HG02884 (cell line): ENCODE results near the gene PYGO2.

Source experiments
- ATAC-seq: cut with Tn5 transposase; IDR thresholded peaks from one replicate; pipeline ENCODE4 v1.9.1; 2021; ENCODE audit warnings: mild to moderate bottlenecking, moderate library complexity; ENCODE audit not compliant: unreplicated experiment

PYGO2 gene

GRCh38 chr1:154961207-154962155 is at the start of gene PYGO2:
Gene PYGO2 (minus strand): TSS chr1:154961782. CDS start chr1:154961576, 206 bp downstream.
- peak; percentile 72 for ATAC-seq

GRCh38 chr1:155011004-155011416 is 49.4 kb upstream of the PYGO2 start:
- ATAC-seq = no peak

- no peak for ATAC-seq
Observed at GRCh38 chr1:155010211-155010918, 48.8 kb upstream of the PYGO2 start.

GRCh38 chr1:155009742-155010141 is 48.2 kb upstream of the PYGO2 start:
- ATAC-seq = no peak

- ATAC-seq = no peak
Observed at GRCh38 chr1:155009221-155009711, 47.7 kb upstream of the PYGO2 start.

- ATAC-seq = no peak
Observed at GRCh38 chr1:155008015-155008941, 46.7 kb upstream of the PYGO2 start.

GRCh38 chr1:155007251-155007828 is 45.8 kb upstream of the PYGO2 start:
- no peak for ATAC-seq

GRCh38 chr1:155006601-155007101 is 45.1 kb upstream of the PYGO2 start:
- no peak for ATAC-seq

- no peak for ATAC-seq
Observed at GRCh38 chr1:155005076-155006011, 43.8 kb upstream of the PYGO2 start.

GRCh38 chr1:155004352-155005075 is 42.9 kb upstream of the PYGO2 start:
- no peak for ATAC-seq

GRCh38 chr1:155003766-155004351 is 42.3 kb upstream of the PYGO2 start:
- ATAC-seq = no peak

GRCh38 chr1:155003227-155003765 is 41.7 kb upstream of the PYGO2 start:
- no peak for ATAC-seq

- ATAC-seq = no peak
Observed at GRCh38 chr1:155002464-155003226, 41.1 kb upstream of the PYGO2 start, which contains the start of gene ZBTB7B. Gene ZBTB7B (plus strand): TSS chr1:155002802. CDS start chr1:155014661, 11,859 bp downstream.

- no peak for ATAC-seq
Observed at GRCh38 chr1:155001675-155002463, 40.3 kb upstream of the PYGO2 start.

- ATAC-seq = no peak
Observed at GRCh38 chr1:155001425-155001674, 39.8 kb upstream of the PYGO2 start.

GRCh38 chr1:155000726-155001424 is 39.3 kb upstream of the PYGO2 start:
- ATAC-seq = peak; percentile 33
